Measurements from ENCODE around the gene PITX1.

The PITX1 gene

GRCh38 chr5:135035678-135036030 lies 1.6 kb upstream of the PITX1 start:
- TF ChIP-seq, protein P1, sequence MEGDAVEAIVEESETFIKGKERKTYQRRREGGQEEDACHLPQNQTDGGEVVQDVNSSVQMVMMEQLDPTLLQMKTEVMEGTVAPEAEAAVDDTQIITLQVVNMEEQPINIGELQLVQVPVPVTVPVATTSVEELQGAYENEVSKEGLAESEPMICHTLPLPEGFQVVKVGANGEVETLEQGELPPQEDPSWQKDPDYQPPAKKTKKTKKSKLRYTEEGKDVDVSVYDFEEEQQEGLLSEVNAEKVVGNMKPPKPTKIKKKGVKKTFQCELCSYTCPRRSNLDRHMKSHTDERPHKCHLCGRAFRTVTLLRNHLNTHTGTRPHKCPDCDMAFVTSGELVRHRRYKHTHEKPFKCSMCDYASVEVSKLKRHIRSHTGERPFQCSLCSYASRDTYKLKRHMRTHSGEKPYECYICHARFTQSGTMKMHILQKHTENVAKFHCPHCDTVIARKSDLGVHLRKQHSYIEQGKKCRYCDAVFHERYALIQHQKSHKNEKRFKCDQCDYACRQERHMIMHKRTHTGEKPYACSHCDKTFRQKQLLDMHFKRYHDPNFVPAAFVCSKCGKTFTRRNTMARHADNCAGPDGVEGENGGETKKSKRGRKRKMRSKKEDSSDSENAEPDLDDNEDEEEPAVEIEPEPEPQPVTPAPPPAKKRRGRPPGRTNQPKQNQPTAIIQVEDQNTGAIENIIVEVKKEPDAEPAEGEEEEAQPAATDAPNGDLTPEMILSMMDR (IDR thresholded peaks at IDR 0.05; ENCODE audit: low read depth, low read length, missing control alignments): no peak
- in situ Hi-C loops (cut with HindIII; ENCODE audit: low sequenced_read_pairs): no loop called here
- no peak overlapping the region for H3K4me3 ChIP-seq (ENCODE audit: low read depth, low read length)
- DNase-seq (ENCODE audit: low read depth): no peak

- no peak overlapping the region for H3K4me3 ChIP-seq (ENCODE audit: low read depth, low read length)
- in situ Hi-C loops (cut with HindIII; ENCODE audit: low sequenced_read_pairs): no loop called here
- DNase-seq (ENCODE audit: low read depth): no peak
- TF ChIP-seq, protein P1 (IDR thresholded peaks at IDR 0.05; ENCODE audit: low read depth, low read length, missing control alignments): no peak
Observed at GRCh38 chr5:135034963-135035677, 1.1 kb upstream of the PITX1 start.

GRCh38 chr5:135034236-135034962 lies 371 bp upstream of the PITX1 start:
- TF ChIP-seq, protein P1 (IDR thresholded peaks at IDR 0.05; ENCODE audit: low read depth, low read length, missing control alignments): no peak
- in situ Hi-C loops (cut with HindIII; ENCODE audit: low sequenced_read_pairs): no loop called here
- H3K4me3 ChIP-seq (ENCODE audit: low read depth, low read length): no peak overlapping the region
- no peak for DNase-seq (ENCODE audit: low read depth)

DNA sequence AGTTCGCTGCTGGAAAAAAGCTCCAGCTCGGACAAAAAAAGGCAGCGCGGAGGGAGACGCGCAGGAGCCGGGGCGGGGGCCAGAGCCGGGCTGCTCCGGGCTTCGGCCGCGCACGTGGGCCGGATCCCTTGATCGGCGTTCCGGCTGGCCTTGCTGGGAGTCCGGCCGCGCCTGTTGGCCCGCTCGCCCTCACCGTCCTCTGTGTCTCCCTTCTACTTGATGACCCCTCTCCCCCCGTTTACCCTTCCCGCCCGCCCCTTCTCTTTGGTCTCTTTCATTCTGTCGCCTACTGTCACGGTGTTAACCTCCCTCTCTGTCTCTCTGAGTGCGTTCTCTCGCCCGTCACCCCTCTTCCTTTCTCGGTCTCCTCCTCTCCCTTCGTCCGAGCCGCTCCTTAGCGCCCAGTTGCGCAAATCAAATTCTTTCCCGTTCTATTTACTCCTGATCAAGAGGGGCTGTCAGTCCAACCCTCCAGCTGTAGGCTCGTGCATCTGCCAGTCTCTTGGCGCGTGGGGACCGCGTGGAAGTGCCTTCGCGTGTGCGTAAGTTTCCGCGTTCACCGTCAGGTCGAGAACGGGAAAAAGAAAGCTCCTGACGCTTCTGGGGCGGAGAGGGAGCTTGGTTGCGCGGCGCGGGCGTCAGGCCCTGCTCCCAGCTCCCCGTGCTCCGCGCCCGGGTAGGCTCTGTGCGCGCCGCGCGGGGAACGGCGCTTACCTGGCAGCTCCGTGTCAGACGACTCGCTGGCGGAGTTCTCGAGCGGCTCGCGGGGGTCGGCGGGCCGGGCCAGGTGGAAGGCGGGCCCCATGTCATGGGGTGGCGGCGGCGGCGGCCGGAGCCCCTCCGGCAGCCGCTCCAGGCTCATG lies 798 bp downstream of the PITX1 start:
- in situ Hi-C loops (cut with HindIII; ENCODE audit: low sequenced_read_pairs): no loop called here
- peak overlapping the region; percentile 14 for H3K4me3 ChIP-seq (ENCODE audit: low read depth, low read length)
- TF ChIP-seq, protein P1 (IDR thresholded peaks at IDR 0.05; ENCODE audit: low read depth, low read length, missing control alignments): no peak
- no peak for DNase-seq (ENCODE audit: low read depth)

GRCh38 chr5:135032695-135032998 lies 1.4 kb downstream of the PITX1 start:
- TF ChIP-seq, protein P1 (IDR thresholded peaks at IDR 0.05; ENCODE audit: low read depth, low read length, missing control alignments): no peak
- H3K4me3 ChIP-seq (ENCODE audit: low read depth, low read length): no peak overlapping the region

GRCh38 chr5:135031813-135032694 lies 2.0 kb downstream of the PITX1 start:
- in situ Hi-C loops (cut with HindIII; ENCODE audit: low sequenced_read_pairs): no loop called here
- no peak overlapping the region for H3K4me3 ChIP-seq (ENCODE audit: low read depth, low read length)
- DNase-seq (ENCODE audit: low read depth): no peak
- TF ChIP-seq, protein P1 (IDR thresholded peaks at IDR 0.05; ENCODE audit: low read depth, low read length, missing control alignments): no peak

More at GRCh38 chr5:135032695-135032998, 1.4 kb downstream of the PITX1 start:
- in situ Hi-C loops (cut with HindIII; ENCODE audit: low sequenced_read_pairs): no loop called here
- DNase-seq (ENCODE audit: low read depth): no peak
